K562 (cell line): ENCODE data around the gene HS2ST1. TPM values are rescaled to one million over a fixed set of nuclear protein-coding genes. Genes with fewer than 3 reads are reported as not detected.
A peak's percentile ranks its signal among the peaks of the same experiment; 100 is the strongest.

Experiments used
- ATAC-seq: fragments of 200-7000 bp; cut with Tn5 transposase; 3 replicates; pipeline ENCODE4 v1.9.1; 2020; ENCODE audit warnings: moderate library complexity
- BruUV-seq: library from RNA; stranded (reverse); fragments of 400-500 nt; replicated peaks from 2 replicates; lab custom pipeline; 2021; lab: Mats Ljungman, UMichigan
- CTCF ChIA-PET: fragments of 300-600 bp; formaldehyde crosslinking; extraction: SDS; loops from one replicate; lab custom pipeline; 2021; ENCODE audit warnings: low intra/inter-chr PET ratio; lab: Yijun Ruan, JAX
- POLR2A ChIA-PET: fragments of 300-600, 350-650 bp; sonication (Branson Sonifier 250); formaldehyde crosslinking; extraction: SDS; loops from one replicate; lab custom pipeline; 2021; ENCODE audit warnings: antibody characterized with exemption, inconsistent platforms; lab: Yijun Ruan, JAX
- DNase-seq, 4 experiments: peaks; one replicate each; pipeline versions ENCODE4 v3.0.0 to v3.0.0-alpha.2; 2011 to 2018; ENCODE audit warnings: low spot score in 3 of 4, mixed read lengths in 3 of 4; ENCODE audit errors: extremely low read depth in 1 of 4
- FAIRE-seq: peaks from 2 replicates; lab custom pipeline; 2011; peaks lifted over from hg19 to GRCh38; lab: Jason Lieb, UNC
- H2AFZ ChIP-seq: 2 replicates; pipeline ENCODE4 v1.6.0; 2011; ENCODE audit warnings: low read depth, low read length, control low read depth, inconsistent platforms
- H3K27ac ChIP-seq: fragments of 200-600 bp; 3 replicates; pipeline ENCODE4 v1.8.0; 2011; ENCODE audit warnings: low read depth, mild to moderate bottlenecking, control low read depth, inconsistent platforms, low read length, moderate library complexity, mixed read lengths; ENCODE audit errors: extremely low read depth
- H3K27me3 ChIP-seq, 2 experiments: fragments of 300-600 bp in 1 of 2; 2 replicates in 1 of 2; 3 replicates in 1 of 2; pipeline versions ENCODE4 v1.6.0 to v1.8.0; 2011; ENCODE audit warnings: inconsistent platforms in 2 of 2, low read length in 2 of 2, mild to moderate bottlenecking in 1 of 2, mixed read lengths in 1 of 2, moderate library complexity in 1 of 2; ENCODE audit not compliant: control insufficient read depth in 2 of 2, insufficient read depth in 2 of 2
- H3K36me3 ChIP-seq: fragments of 300-600 bp; 3 replicates; pipeline ENCODE4 v1.8.0; 2011; ENCODE audit warnings: mild to moderate bottlenecking, low read length, inconsistent platforms; ENCODE audit not compliant: control insufficient read depth, insufficient read depth
- H3K4me1 ChIP-seq, 2 experiments: fragments of 200-600 bp in 1 of 2; replicated peaks in 1 of 2; 2 replicates in 1 of 2; 3 replicates in 1 of 2; pipeline versions ENCODE4 v1.5.1 to v1.8.0; 2011; ENCODE audit warnings: inconsistent platforms in 2 of 2, low read length in 2 of 2, mild to moderate bottlenecking in 1 of 2, mixed read lengths in 1 of 2, moderate library complexity in 1 of 2; ENCODE audit not compliant: control insufficient read depth in 2 of 2, insufficient read depth in 2 of 2
- H3K4me2 ChIP-seq: 2 replicates; pipeline ENCODE4 v1.6.1; 2011; ENCODE audit warnings: low read length, control low read depth, inconsistent platforms, mixed read lengths; ENCODE audit not compliant: insufficient read depth
- H3K4me3 ChIP-seq: fragments of 200-600 bp; sonication (generic), shearing (Covaris generic); 2 replicates; pipeline ENCODE4 v1.5.1; 2016; ENCODE audit warnings: control low read depth, inconsistent platforms
- H3K79me2 ChIP-seq: fragments of 200-600 bp; 3 replicates; pipeline ENCODE4 v1.8.0; 2011; ENCODE audit warnings: low read length, inconsistent platforms; ENCODE audit not compliant: control insufficient read depth, insufficient read depth
- H3K9ac ChIP-seq, 2 experiments: 2 replicates each; pipeline versions ENCODE4 v1.6.0 to v1.6.1; 2011; ENCODE audit warnings: low read depth in 2 of 2, low read length in 2 of 2, control low read depth in 1 of 2, inconsistent platforms in 1 of 2, mild to moderate bottlenecking in 1 of 2, mixed read lengths in 1 of 2; ENCODE audit not compliant: insufficient read depth in 1 of 2
- H3K9me1 ChIP-seq: one replicate; pipeline ENCODE4 v1.6.0; 2011; ENCODE audit warnings: inconsistent platforms, mild to moderate bottlenecking, low read length, moderate library complexity; ENCODE audit not compliant: control insufficient read depth, insufficient read depth
- H3K9me3 ChIP-seq: replicated peaks from 2 replicates; pipeline ENCODE4 v1.5.1; 2011; ENCODE audit warnings: low read depth, low read length, inconsistent platforms; ENCODE audit not compliant: control insufficient read depth, insufficient read depth
- H4K20me1 ChIP-seq: replicated peaks from 2 replicates; pipeline ENCODE4 v1.6.1; 2011; ENCODE audit warnings: low read length, inconsistent platforms, mixed read lengths; ENCODE audit not compliant: control insufficient read depth, insufficient read depth
- ATF4 ChIP-seq: fragments of 450-650 bp; formaldehyde crosslinking; IDR thresholded peaks from 2 replicates; pipeline ENCODE4 v1.4.0; 2022; ENCODE audit warnings: mild to moderate bottlenecking, moderate library complexity
- BHLHE40 ChIP-seq: IDR thresholded peaks from 2 replicates; pipeline ENCODE4 v1.6.1; 2011; ENCODE audit warnings: low read length, improper control_type of control experiment
- CEBPB ChIP-seq: fragments of 450-650 bp; IDR thresholded peaks from 2 replicates; pipeline ENCODE4 v1.6.1; 2016; ENCODE audit warnings: missing genetic modification characterization, missing compliant biosample characterization
- CEBPG ChIP-seq, 3 experiments: fragments of 200-800 bp in 1 of 3; sonication (Bioruptor generic) in 1 of 3; sonication (generic) in 1 of 3; formaldehyde crosslinking in 1 of 3; IDR thresholded peaks in 2 of 3; conservative IDR thresholded peaks in 1 of 3; 2 replicates each; pipeline versions ENCODE4 v1.6.1 to v1.8.0; 2016 to 2022; ENCODE audit warnings: missing compliant biosample characterization in 2 of 3, missing genetic modification characterization in 2 of 3, mild to moderate bottlenecking in 1 of 3, missing genetic modification reagents in 1 of 3
- E2F4 ChIP-seq: sonication (generic); formaldehyde crosslinking; IDR thresholded peaks from 2 replicates; pipeline ENCODE4 v1.8.0; 2022; ENCODE audit warnings: mild to moderate bottlenecking, low read depth, missing genetic modification reagents
- HNRNPK ChIP-seq: fragments of 200-400 bp; formaldehyde crosslinking; IDR thresholded peaks from one replicate; pipeline ENCODE4 v1.6.1; 2018; ENCODE audit warnings: mild to moderate bottlenecking, low read depth, low read length; ENCODE audit not compliant: poor library complexity, severe bottlenecking
- KDM1A ChIP-seq, 2 experiments: fragments of 450-650 bp; IDR thresholded peaks; 2 replicates each; pipeline ENCODE4 v1.6.1; 2016; ENCODE audit warnings: mild to moderate bottlenecking in 2 of 2
- PRMT5 ChIP-seq: sonication (generic); formaldehyde crosslinking; IDR thresholded peaks from 2 replicates; pipeline ENCODE4 v1.5.0; 2020; ENCODE audit warnings: missing genetic modification reagents
- PTTG1 ChIP-seq: fragments of 450-650 bp; IDR thresholded peaks from 2 replicates; pipeline ENCODE4 v1.6.1; 2016; ENCODE audit warnings: low read depth, mild to moderate bottlenecking, missing genetic modification characterization, missing compliant biosample characterization
- SPI1 ChIP-seq: IDR thresholded peaks from 2 replicates; pipeline ENCODE4 v1.6.1; 2011; ENCODE audit warnings: low read depth, low read length, control low read depth, borderline replicate concordance
- ZNF277 ChIP-seq: fragments of 250-450 bp; sonication (Bioruptor Pico); IDR thresholded peaks from 2 replicates; pipeline ENCODE4 v1.8.0; 2022; ENCODE audit warnings: inconsistent platforms, mild to moderate bottlenecking, moderate library complexity, borderline replicate concordance
- ZNF311 ChIP-seq: fragments of 250-450 bp; sonication (Bioruptor Pico); IDR thresholded peaks from 2 replicates; pipeline ENCODE4 v1.4.0; 2020; ENCODE audit warnings: mild to moderate bottlenecking, moderate library complexity
- ZSCAN32 ChIP-seq: fragments of 450-650 bp; formaldehyde crosslinking; IDR thresholded peaks from 2 replicates; pipeline ENCODE4 v1.4.0; 2020; ENCODE audit warnings: mild to moderate bottlenecking, moderate library complexity
- WGBS: fragments of 100-300 bp; shearing (Covaris generic); methylation state at CpG from one replicate; pipeline ENCODE4 v1.1.6; 2016; ENCODE audit warnings: low coverage, mixed read lengths; ENCODE audit not compliant: insufficient coverage; ENCODE audit errors: missing lambda C conversion rate; 5-methylcytosine and 5-hydroxymethylcytosine counted together
- in situ Hi-C: fragments of 300-500 bp; cut with MboI; formaldehyde crosslinking; loops from 4 replicates; pipeline ENCODE4 v1.15.0; 2018; ENCODE audit warnings: inconsistent platforms, mixed read lengths
- intact Hi-C: fragments of 100-400 bp; cut with micrococcal nuclease; formaldehyde crosslinking; loops from 2 replicates; pipeline ENCODE4 v1.14.2; 2022
- polyA plus RNA-seq, 8 experiments: library from polyadenylated mRNA; depleted of rRNA in 4 of 8; stranded (reverse) in 5 of 8; unstranded in 3 of 8; fragments of >200 nt; fragmentation: Nextera tagmentation in 2 of 8; fragmentation: Illumina TruSeq in 1 of 8; extraction: Ambion mirVana in 2 of 8; extraction: Trizol in 1 of 8; gene quantifications; 2 replicates each; pipeline versions ENCODE4 v1.2.1 to v1.2.3, GENCODE V29; 2011 to 2014; ENCODE audit warnings: inconsistent platforms in 1 of 8, missing spikeins in 1 of 8
- total RNA-seq, 7 experiments: library from RNA; depleted of rRNA in 6 of 7; stranded (reverse); fragments of >200 nt in 6 of 7; fragmentation: Illumina TruSeq in 2 of 7; extraction: Trizol in 2 of 7; gene quantifications; 2 replicates each; pipeline versions ENCODE4 v1.2.1 to v1.2.3, GENCODE V29; 2011 to 2021; ENCODE audit warnings: low replicate concordance in 1 of 7
- TF ChIP-seq, protein P1 (sequence below): fragments of 250-450 bp; sonication (Bioruptor Pico); IDR thresholded peaks from 2 replicates; pipeline ENCODE4 v1.4.0; 2020

The HS2ST1 gene
- total and polyA plus RNA-seq, 9 of the 15 experiments (the other 6 are each of a cell fraction or from before 2014, with no cell fraction given), result 7.7 to 43.3 (median 25.8) TPM

GRCh38 chr1:87093286-87093685 lies 178.9 kb downstream of the HS2ST1 start (continued):
- peak; percentile 68; the same call in 1 of the 2 replicates for TF ChIP-seq SPI1

DNA sequence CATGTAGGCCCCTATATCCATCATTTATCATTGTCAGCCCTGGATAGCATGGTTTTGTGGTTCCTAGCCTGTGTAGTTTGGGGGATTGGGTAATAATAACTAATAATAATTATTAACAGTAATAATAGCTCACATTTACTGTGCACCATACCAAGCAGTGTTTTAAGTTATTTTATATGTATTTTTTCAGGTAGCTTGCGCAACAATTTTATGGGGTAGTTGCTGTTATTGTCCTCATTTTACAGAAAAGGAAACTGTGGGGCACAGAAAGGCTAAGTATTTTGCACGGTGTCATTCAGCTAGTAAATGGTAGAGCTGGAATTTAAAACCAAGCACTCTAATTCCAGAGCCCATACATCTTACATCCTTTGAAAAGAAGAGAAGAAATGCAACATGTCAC lies 179.8 kb downstream of the HS2ST1 start:
- intact Hi-C loops (no loop called here), in situ Hi-C loops (no loop called here)
- POLR2A ChIA-PET, result no interaction called here
- Histone ChIP-seq H3K9me1 (no peaks in the 10 kb centered on the region), H3K36me3 (peaks cover 13% of the 10 kb centered on the region), H3K4me3 (no peak overlapping the region), H2AFZ (no peak overlapping the region), H4K20me1 (no peaks in the 10 kb centered on the region), H3K27ac (no peak overlapping the region), H3K4me2 (no peak overlapping the region), H3K4me1 (0 out of 5 replicates have a peak, but pooled peaks cover 0 to 4% of the 10 kb centered on the region in 2 experiments), H3K79me2 (no peaks in the 10 kb centered on the region), H3K9ac (no peak overlapping the region), H3K27me3 (no peaks in the 10 kb centered on the region), H3K9me3 (no peaks in the 10 kb centered on the region)
- no TSS peak for BruUV-seq
- FAIRE-seq (no peak), DNase-seq (no peak), ATAC-seq (no peak)
- CTCF ChIA-PET, result no interaction called here
- WGBS, result 93% methylated on average over 2 of the region's 2 CpGs
- TF ChIP-seq ZNF311 (no peak), CEBPB (peak; percentile 80), KDM1A (IDR thresholded peaks at IDR 0.05) (no peak), ZNF277 (CRISPR knock-in tag) (no peak), E2F4 (CRISPR knock-in tag) (no peak), BHLHE40 (no peak), ATF4 (no peak), PTTG1 (no peak), HNRNPK (no peak), PRMT5 (no peak), ZSCAN32 (CRISPR knock-in tag) (no peak), CEBPG (CRISPR knock-in tag; IDR thresholded peaks at IDR 0.05) (no peak), CEBPG (tag; conservative IDR thresholded peaks at IDR 0.05 in 1 of 2, IDR thresholded peaks at IDR 0.05 in 1 of 2) (peak; percentile 15 to 79; a peak in 2 of 4 replicates)
- TF ChIP-seq, protein P1, sequence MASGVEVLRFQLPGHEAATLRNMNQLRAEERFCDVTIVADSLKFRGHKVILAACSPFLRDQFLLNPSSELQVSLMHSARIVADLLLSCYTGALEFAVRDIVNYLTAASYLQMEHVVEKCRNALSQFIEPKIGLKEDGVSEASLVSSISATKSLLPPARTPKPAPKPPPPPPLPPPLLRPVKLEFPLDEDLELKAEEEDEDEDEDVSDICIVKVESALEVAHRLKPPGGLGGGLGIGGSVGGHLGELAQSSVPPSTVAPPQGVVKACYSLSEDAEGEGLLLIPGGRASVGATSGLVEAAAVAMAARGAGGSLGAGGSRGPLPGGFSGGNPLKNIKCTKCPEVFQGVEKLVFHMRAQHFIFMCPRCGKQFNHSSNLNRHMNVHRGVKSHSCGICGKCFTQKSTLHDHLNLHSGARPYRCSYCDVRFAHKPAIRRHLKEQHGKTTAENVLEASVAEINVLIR (CRISPR knock-in tag), result no peak
